ENCODE data around the gene SLC38A10. TPM values are rescaled to one million over a fixed set of nuclear protein-coding genes. Genes with fewer than 3 reads are reported as not detected.

Gene SLC38A10
- total and polyA plus RNA-seq, 7 donors: 7.8 to 88.7 (median 37.9) TPM

- peaks cover 0 to 43% (median 35%) of the 10 kb centered on the region in 4 donors for H3K4me1 ChIP-seq
- H3K27ac ChIP-seq: no peak overlapping the region
- no peak for TF ChIP-seq CTCF (IDR thresholded peaks at IDR 0.05)
- TF ChIP-seq POLR2A (IDR thresholded peaks at IDR 0.05): no peak
- TF ChIP-seq POLR2AphosphoS5 (IDR thresholded peaks at IDR 0.05): no peak
- no peak for TF ChIP-seq EP300 (IDR thresholded peaks at IDR 0.05)
- 89 to 92% methylated on average over 10 of the region's 10 CpGs for WGBS, 2 donors
- peaks cover 0 to 11% (median 0%) of the 10 kb centered on the region in 4 donors for H3K36me3 ChIP-seq
- no peaks in the 10 kb centered on the region for H3K9me3 ChIP-seq
- H3K4me3 ChIP-seq: no peak overlapping the region
- intact Hi-C loops (cut with DNase I): loop anchor here (1.0 to 5.0 kb wide), 2 partner anchors 99 to 254 kb away; no protein-coding TSS in a partner anchor
- H3K27me3 ChIP-seq: no peaks in the 10 kb centered on the region
- DNase-seq: no peak
These were observed 53.9 kb downstream of the SLC38A10 start for GRCh38 chr17:81241203-81241602.

GRCh38 chr17:81240761-81241160, 54.3 kb downstream of the SLC38A10 start:
- DNase-seq: no peak
- Histone ChIP-seq H3K27me3 (no peaks in the 10 kb centered on the region), H3K27ac (no peak overlapping the region), H3K4me3 (no peak overlapping the region), H3K9me3 (no peaks in the 10 kb centered on the region), H3K36me3 (peaks cover 0 to 14% (median 0%) of the 10 kb centered on the region in 4 donors), H3K4me1 (peaks cover 0 to 45% (median 36%) of the 10 kb centered on the region in 4 donors)
- 73 to 81% methylated on average over 8 of the region's 8 CpGs for WGBS, 2 donors
- no peak for TF ChIP-seq EP300 (IDR thresholded peaks at IDR 0.05)
- no peak for TF ChIP-seq POLR2A (IDR thresholded peaks at IDR 0.05)
- no peak for TF ChIP-seq CTCF (IDR thresholded peaks at IDR 0.05)
- no peak for TF ChIP-seq POLR2AphosphoS5 (IDR thresholded peaks at IDR 0.05)
- intact Hi-C loops (cut with DNase I): loop anchor here (1.0 to 5.0 kb wide), 2 partner anchors 98 to 253 kb away; no protein-coding TSS in a partner anchor

GRCh38 chr17:81239714-81240555, 55.2 kb downstream of the SLC38A10 start:
- intact Hi-C loops (cut with DNase I): loop anchor here (1.0 to 5.0 kb wide), 2 partner anchors 17 to 253 kb away; no protein-coding TSS in a partner anchor

More at GRCh38 chr17:81239714-81240555, 55.2 kb downstream of the SLC38A10 start:
- WGBS, 2 donors: 11 to 18% methylated on average over 37 of the region's 37 CpGs
- DNase-seq: no peak
- no peaks in the 10 kb centered on the region for H3K9me3 ChIP-seq
- TF ChIP-seq POLR2AphosphoS5 (IDR thresholded peaks at IDR 0.05) (no peak), POLR2A (IDR thresholded peaks at IDR 0.05) (no peak), EP300 (IDR thresholded peaks at IDR 0.05) (no peak), CTCF (IDR thresholded peaks at IDR 0.05) (no peak)
- peaks cover 0 to 14% (median 0%) of the 10 kb centered on the region in 4 donors for H3K36me3 ChIP-seq
- peaks cover 0 to 45% (median 36%) of the 10 kb centered on the region in 4 donors for H3K4me1 ChIP-seq
- H3K27me3 ChIP-seq: no peaks in the 10 kb centered on the region
- H3K4me3 ChIP-seq: peak overlapping the region; percentile 59 to 93 (median 90)
- H3K27ac ChIP-seq: peak overlapping the region; percentile 87 to 92 (median 88)
